Upper lobe of right lung (tissue), 1 donor: Measurements from ENCODE around the gene PEX14. TPM values are rescaled to one million over a fixed set of nuclear protein-coding genes. Genes with fewer than 3 reads are reported as not detected.

Source experiments
- ATAC-seq: fragments of 200-7000 bp; cut with Tn5 transposase; one replicate; pipeline ENCODE4 v1.9.1; 2020; ENCODE audit warnings: mild to moderate bottlenecking, moderate library complexity
- DNase-seq: peaks from one replicate; pipeline ENCODE4 v3.0.0-alpha.2; 2020
- H3K27ac ChIP-seq: fragments of 200-600 bp; one replicate; pipeline ENCODE4 v1.8.0; 2022
- H3K27me3 ChIP-seq: fragments of 200-600 bp; one replicate; pipeline ENCODE4 v1.8.0; 2022; ENCODE audit warnings: mild to moderate bottlenecking
- H3K36me3 ChIP-seq: fragments of 200-600 bp; one replicate; pipeline ENCODE4 v1.8.0; 2022
- H3K4me1 ChIP-seq: fragments of 200-600 bp; one replicate; pipeline ENCODE4 v1.8.0; 2022
- H3K4me3 ChIP-seq: fragments of 200-600 bp; one replicate; pipeline ENCODE4 v1.8.0; 2022; ENCODE audit warnings: mild to moderate bottlenecking
- H3K9me3 ChIP-seq: fragments of 200-600 bp; one replicate; pipeline ENCODE4 v1.8.0; 2022
- CTCF ChIP-seq: fragments of 200-600 bp; IDR thresholded peaks from one replicate; pipeline ENCODE4 v1.8.0; 2022; ENCODE audit warnings: antibody characterized with exemption
- intact Hi-C: fragments of 100-400 bp; cut with DNase I; formaldehyde crosslinking; loops from one replicate; pipeline ENCODE4 v1.11.0; 2022
- total RNA-seq: library from RNA; stranded (reverse); fragmentation: NEBNext Ultra II Directional; extraction: Animal tissue kit (Norgen Biotek cat#: 25700); gene quantifications from one replicate; pipeline ENCODE4 v1.2.1, GENCODE V29; 2021
- donor health status: DM: no; HTN: yes; CAD: no; lungs with severe emphysema.

Gene PEX14
- total RNA-seq, 1 donor from 2014 or later = 25.8 TPM

- ATAC-seq (peak; percentile 46), DNase-seq (no peak)
- Histone ChIP-seq H3K4me3 (peak overlapping the region; percentile 27), H3K4me1 (peaks cover 37% of the 10 kb centered on the region), H3K27ac (peak overlapping the region; percentile 40), H3K27me3 (no peaks in the 10 kb centered on the region), H3K36me3 (peaks cover 1% of the 10 kb centered on the region), H3K9me3 (no peaks in the 10 kb centered on the region)
- TF ChIP-seq CTCF = no peak
- intact Hi-C loops = no loop called here
Measured at GRCh38 chr1:10530756-10531495, 56.2 kb downstream of the PEX14 start.

- H3K27ac ChIP-seq = no peak overlapping the region
- DNase-seq (no peak), ATAC-seq (no peak)
- no peaks in the 10 kb centered on the region for H3K9me3 ChIP-seq
- TF ChIP-seq CTCF = no peak
- no peak overlapping the region for H3K4me3 ChIP-seq
- H3K27me3 ChIP-seq = no peaks in the 10 kb centered on the region
- intact Hi-C loops = no loop called here
- H3K36me3 ChIP-seq = peaks cover 15% of the 10 kb centered on the region
- H3K4me1 ChIP-seq = peaks cover 37% of the 10 kb centered on the region
Measured at GRCh38 chr1:10532362-10532761, 57.6 kb downstream of the PEX14 start.

- Histone ChIP-seq H3K36me3 (peaks cover 18% of the 10 kb centered on the region), H3K27ac (no peak overlapping the region), H3K9me3 (no peaks in the 10 kb centered on the region), H3K4me1 (peaks cover 21% of the 10 kb centered on the region), H3K4me3 (no peak overlapping the region), H3K27me3 (no peaks in the 10 kb centered on the region)
- intact Hi-C loops = no loop called here
- DNase-seq = no peak
- TF ChIP-seq CTCF = no peak
- ATAC-seq = no peak
Measured at GRCh38 chr1:10534519-10534918, 59.8 kb downstream of the PEX14 start.

- Histone ChIP-seq H3K4me3 (no peak overlapping the region), H3K36me3 (peaks cover 18% of the 10 kb centered on the region), H3K9me3 (no peaks in the 10 kb centered on the region), H3K27ac (no peak overlapping the region), H3K27me3 (no peaks in the 10 kb centered on the region), H3K4me1 (peaks cover 3% of the 10 kb centered on the region)
- TF ChIP-seq CTCF = no peak
- ATAC-seq = no peak
- no peak for DNase-seq
- intact Hi-C loops = no loop called here
Measured at GRCh38 chr1:10536133-10536770, 61.5 kb downstream of the PEX14 start.

- DNase-seq (no peak), ATAC-seq (no peak)
- TF ChIP-seq CTCF = no peak
- Histone ChIP-seq H3K4me3 (no peak overlapping the region), H3K36me3 (peaks cover 18% of the 10 kb centered on the region), H3K27me3 (no peaks in the 10 kb centered on the region), H3K9me3 (no peaks in the 10 kb centered on the region), H3K4me1 (no peaks in the 10 kb centered on the region), H3K27ac (no peak overlapping the region)
- intact Hi-C loops = no loop called here
Measured at GRCh38 chr1:10537082-10537766, 62.5 kb downstream of the PEX14 start.
